K562 (cell line): ENCODE measurements around the gene TCHH. TPM values are rescaled to one million over a fixed set of nuclear protein-coding genes. Genes with fewer than 3 reads are reported as not detected.

Source experiments
- ATAC-seq: fragments of 200-7000 bp; cut with Tn5 transposase; 3 replicates; pipeline ENCODE4 v1.9.1; 2020; ENCODE audit warnings: moderate library complexity
- BruUV-seq: library from RNA; stranded (reverse); fragments of 400-500 nt; replicated peaks from 2 replicates; lab custom pipeline; 2021; lab: Mats Ljungman, UMichigan
- CTCF ChIA-PET: fragments of 300-600 bp; formaldehyde crosslinking; extraction: SDS; loops from one replicate; lab custom pipeline; 2021; ENCODE audit warnings: low intra/inter-chr PET ratio; lab: Yijun Ruan, JAX
- POLR2A ChIA-PET: fragments of 300-600, 350-650 bp; sonication (Branson Sonifier 250); formaldehyde crosslinking; extraction: SDS; loops from one replicate; lab custom pipeline; 2021; ENCODE audit warnings: antibody characterized with exemption, inconsistent platforms; lab: Yijun Ruan, JAX
- DNase-seq, 4 experiments: peaks; one replicate each; pipeline versions ENCODE4 v3.0.0 to v3.0.0-alpha.2; 2011 to 2018; ENCODE audit warnings: low spot score in 3 of 4, mixed read lengths in 3 of 4; ENCODE audit errors: extremely low read depth in 1 of 4
- FAIRE-seq: peaks from 2 replicates; lab custom pipeline; 2011; peaks lifted over from hg19 to GRCh38; lab: Jason Lieb, UNC
- H2AFZ ChIP-seq: 2 replicates; pipeline ENCODE4 v1.6.0; 2011; ENCODE audit warnings: low read depth, low read length, control low read depth, inconsistent platforms
- H3K27ac ChIP-seq: fragments of 200-600 bp; 3 replicates; pipeline ENCODE4 v1.8.0; 2011; ENCODE audit warnings: low read depth, mild to moderate bottlenecking, control low read depth, inconsistent platforms, low read length, moderate library complexity, mixed read lengths; ENCODE audit errors: extremely low read depth
- H3K27me3 ChIP-seq, 2 experiments: fragments of 300-600 bp in 1 of 2; 2 replicates in 1 of 2; 3 replicates in 1 of 2; pipeline versions ENCODE4 v1.6.0 to v1.8.0; 2011; ENCODE audit warnings: inconsistent platforms in 2 of 2, low read length in 2 of 2, mild to moderate bottlenecking in 1 of 2, mixed read lengths in 1 of 2, moderate library complexity in 1 of 2; ENCODE audit not compliant: control insufficient read depth in 2 of 2, insufficient read depth in 2 of 2
- H3K36me3 ChIP-seq: fragments of 300-600 bp; 3 replicates; pipeline ENCODE4 v1.8.0; 2011; ENCODE audit warnings: mild to moderate bottlenecking, low read length, inconsistent platforms; ENCODE audit not compliant: control insufficient read depth, insufficient read depth
- H3K4me1 ChIP-seq, 2 experiments: fragments of 200-600 bp in 1 of 2; replicated peaks in 1 of 2; 2 replicates in 1 of 2; 3 replicates in 1 of 2; pipeline versions ENCODE4 v1.5.1 to v1.8.0; 2011; ENCODE audit warnings: inconsistent platforms in 2 of 2, low read length in 2 of 2, mild to moderate bottlenecking in 1 of 2, mixed read lengths in 1 of 2, moderate library complexity in 1 of 2; ENCODE audit not compliant: control insufficient read depth in 2 of 2, insufficient read depth in 2 of 2
- H3K4me2 ChIP-seq: 2 replicates; pipeline ENCODE4 v1.6.1; 2011; ENCODE audit warnings: low read length, control low read depth, inconsistent platforms, mixed read lengths; ENCODE audit not compliant: insufficient read depth
- H3K4me3 ChIP-seq: fragments of 200-600 bp; sonication (generic), shearing (Covaris generic); 2 replicates; pipeline ENCODE4 v1.5.1; 2016; ENCODE audit warnings: control low read depth, inconsistent platforms
- H3K79me2 ChIP-seq: fragments of 200-600 bp; 3 replicates; pipeline ENCODE4 v1.8.0; 2011; ENCODE audit warnings: low read length, inconsistent platforms; ENCODE audit not compliant: control insufficient read depth, insufficient read depth
- H3K9ac ChIP-seq, 2 experiments: 2 replicates each; pipeline versions ENCODE4 v1.6.0 to v1.6.1; 2011; ENCODE audit warnings: low read depth in 2 of 2, low read length in 2 of 2, control low read depth in 1 of 2, inconsistent platforms in 1 of 2, mild to moderate bottlenecking in 1 of 2, mixed read lengths in 1 of 2; ENCODE audit not compliant: insufficient read depth in 1 of 2
- H3K9me1 ChIP-seq: one replicate; pipeline ENCODE4 v1.6.0; 2011; ENCODE audit warnings: inconsistent platforms, mild to moderate bottlenecking, low read length, moderate library complexity; ENCODE audit not compliant: control insufficient read depth, insufficient read depth
- H3K9me3 ChIP-seq: replicated peaks from 2 replicates; pipeline ENCODE4 v1.5.1; 2011; ENCODE audit warnings: low read depth, low read length, inconsistent platforms; ENCODE audit not compliant: control insufficient read depth, insufficient read depth
- H4K20me1 ChIP-seq: replicated peaks from 2 replicates; pipeline ENCODE4 v1.6.1; 2011; ENCODE audit warnings: low read length, inconsistent platforms, mixed read lengths; ENCODE audit not compliant: control insufficient read depth, insufficient read depth
- ARID2 ChIP-seq: fragments of 450-650 bp; IDR thresholded peaks from 2 replicates; pipeline ENCODE4 v1.6.1; 2017; ENCODE audit warnings: antibody characterized with exemption, mild to moderate bottlenecking
- ATF7 ChIP-seq: fragments of 450-650 bp; IDR thresholded peaks from 2 replicates; pipeline ENCODE4 v1.7.1; 2014; ENCODE audit warnings: mild to moderate bottlenecking, moderate library complexity
- CCNT2 ChIP-seq: IDR thresholded peaks from 2 replicates; pipeline ENCODE4 v1.6.1; 2011; ENCODE audit warnings: borderline replicate concordance, low read depth, mild to moderate bottlenecking, moderate library complexity, mixed read lengths, low read length; ENCODE audit not compliant: insufficient read length; ENCODE audit errors: extremely low read depth
- CTBP1 ChIP-seq: fragments of 450-650 bp; IDR thresholded peaks from 2 replicates; pipeline ENCODE4 v1.6.1; 2016; ENCODE audit warnings: borderline replicate concordance
- POLR3G ChIP-seq: IDR thresholded peaks from 2 replicates; pipeline ENCODE4 v1.6.1; 2011; ENCODE audit not compliant: insufficient read length, insufficient replicate concordance; ENCODE audit errors: extremely low read depth
- PTBP1 ChIP-seq: fragments of 200-400 bp; formaldehyde crosslinking; IDR thresholded peaks from 2 replicates; pipeline ENCODE4 v1.6.1; 2017; ENCODE audit warnings: low read depth, low read length
- PTTG1 ChIP-seq: fragments of 450-650 bp; IDR thresholded peaks from 2 replicates; pipeline ENCODE4 v1.6.1; 2016; ENCODE audit warnings: low read depth, mild to moderate bottlenecking, missing genetic modification characterization, missing compliant biosample characterization
- RAD51 ChIP-seq: fragments of 450-650 bp; IDR thresholded peaks from 2 replicates; pipeline ENCODE4 v1.7.1; 2016; ENCODE audit warnings: low read depth, mild to moderate bottlenecking, borderline replicate concordance
- TAL1 ChIP-seq: fragments of 450-650 bp; IDR thresholded peaks from 2 replicates; pipeline ENCODE4 v1.6.1; 2016; ENCODE audit warnings: mild to moderate bottlenecking
- U2AF1 ChIP-seq: fragments of 200-400 bp; formaldehyde crosslinking; optimal IDR thresholded peaks from 2 replicates; pipeline ENCODE3; 2017; ENCODE audit warnings: mild to moderate bottlenecking, low read depth, low read length, moderate library complexity
- ZKSCAN1 ChIP-seq: fragments of 150-350 bp; IDR thresholded peaks from 2 replicates; pipeline ENCODE4 v1.6.1; 2016; ENCODE audit warnings: low read depth, low read length
- ZNF263 ChIP-seq: sonication (generic); formaldehyde crosslinking; IDR thresholded peaks from 2 replicates; pipeline ENCODE4 v1.8.0; 2022; ENCODE audit warnings: mild to moderate bottlenecking, missing genetic modification reagents, borderline replicate concordance
- ZNF274 ChIP-seq: IDR thresholded peaks from 2 replicates; pipeline ENCODE4 v1.6.1; 2011; ENCODE audit warnings: low read depth, mild to moderate bottlenecking, low read length, moderate library complexity, borderline replicate concordance
- ZNF316 ChIP-seq: fragments of 450-650 bp; IDR thresholded peaks from 2 replicates; pipeline ENCODE4 v1.6.1; 2016
- ZNF696 ChIP-seq: fragments of 250-450 bp; sonication (Bioruptor Pico); conservative IDR thresholded peaks from 2 replicates; pipeline ENCODE4 v1.4.0; 2020; ENCODE audit warnings: mild to moderate bottlenecking, moderate library complexity
- WGBS: fragments of 100-300 bp; shearing (Covaris generic); methylation state at CpG from one replicate; pipeline ENCODE4 v1.1.6; 2016; ENCODE audit warnings: low coverage, mixed read lengths; ENCODE audit not compliant: insufficient coverage; ENCODE audit errors: missing lambda C conversion rate; 5-methylcytosine and 5-hydroxymethylcytosine counted together
- in situ Hi-C: fragments of 300-500 bp; cut with MboI; formaldehyde crosslinking; loops from 4 replicates; pipeline ENCODE4 v1.15.0; 2018; ENCODE audit warnings: inconsistent platforms, mixed read lengths
- intact Hi-C: fragments of 100-400 bp; cut with micrococcal nuclease; formaldehyde crosslinking; loops from 2 replicates; pipeline ENCODE4 v1.14.2; 2022
- polyA plus RNA-seq, 8 experiments: library from polyadenylated mRNA; depleted of rRNA in 4 of 8; stranded (reverse) in 5 of 8; unstranded in 3 of 8; fragments of >200 nt; fragmentation: Nextera tagmentation in 2 of 8; fragmentation: Illumina TruSeq in 1 of 8; extraction: Ambion mirVana in 2 of 8; extraction: Trizol in 1 of 8; gene quantifications; 2 replicates each; pipeline versions ENCODE4 v1.2.1 to v1.2.3, GENCODE V29; 2011 to 2014; ENCODE audit warnings: inconsistent platforms in 1 of 8, missing spikeins in 1 of 8
- total RNA-seq, 7 experiments: library from RNA; depleted of rRNA in 6 of 7; stranded (reverse); fragments of >200 nt in 6 of 7; fragmentation: Illumina TruSeq in 2 of 7; extraction: Trizol in 2 of 7; gene quantifications; 2 replicates each; pipeline versions ENCODE4 v1.2.1 to v1.2.3, GENCODE V29; 2011 to 2021; ENCODE audit warnings: low replicate concordance in 1 of 7
- TF ChIP-seq, protein P1 (sequence below): sonication (generic); formaldehyde crosslinking; IDR thresholded peaks from 2 replicates; pipeline ENCODE4 v1.8.1; 2023; ENCODE audit warnings: mild to moderate bottlenecking, missing genetic modification reagents, moderate library complexity
- TF ChIP-seq, protein P2 (sequence below): fragments of 450-650 bp; formaldehyde crosslinking; IDR thresholded peaks from 2 replicates; pipeline ENCODE4 v1.4.0; 2022; ENCODE audit warnings: mild to moderate bottlenecking, moderate library complexity
- TF ChIP-seq, protein P3 (sequence below): sonication (generic); formaldehyde crosslinking; IDR thresholded peaks from 2 replicates; pipeline ENCODE4 v1.8.0; 2022; ENCODE audit warnings: mild to moderate bottlenecking, missing genetic modification reagents
- TF ChIP-seq, protein P4 (sequence below): IDR thresholded peaks from 2 replicates; pipeline ENCODE4 v1.6.1; 2011; ENCODE audit not compliant: insufficient read length; ENCODE audit errors: extremely low read depth

TCHH gene
- total and polyA plus RNA-seq, 9 of the 15 experiments (the other 6 are each of a cell fraction or from before 2014, with no cell fraction given): not detected

DNA sequence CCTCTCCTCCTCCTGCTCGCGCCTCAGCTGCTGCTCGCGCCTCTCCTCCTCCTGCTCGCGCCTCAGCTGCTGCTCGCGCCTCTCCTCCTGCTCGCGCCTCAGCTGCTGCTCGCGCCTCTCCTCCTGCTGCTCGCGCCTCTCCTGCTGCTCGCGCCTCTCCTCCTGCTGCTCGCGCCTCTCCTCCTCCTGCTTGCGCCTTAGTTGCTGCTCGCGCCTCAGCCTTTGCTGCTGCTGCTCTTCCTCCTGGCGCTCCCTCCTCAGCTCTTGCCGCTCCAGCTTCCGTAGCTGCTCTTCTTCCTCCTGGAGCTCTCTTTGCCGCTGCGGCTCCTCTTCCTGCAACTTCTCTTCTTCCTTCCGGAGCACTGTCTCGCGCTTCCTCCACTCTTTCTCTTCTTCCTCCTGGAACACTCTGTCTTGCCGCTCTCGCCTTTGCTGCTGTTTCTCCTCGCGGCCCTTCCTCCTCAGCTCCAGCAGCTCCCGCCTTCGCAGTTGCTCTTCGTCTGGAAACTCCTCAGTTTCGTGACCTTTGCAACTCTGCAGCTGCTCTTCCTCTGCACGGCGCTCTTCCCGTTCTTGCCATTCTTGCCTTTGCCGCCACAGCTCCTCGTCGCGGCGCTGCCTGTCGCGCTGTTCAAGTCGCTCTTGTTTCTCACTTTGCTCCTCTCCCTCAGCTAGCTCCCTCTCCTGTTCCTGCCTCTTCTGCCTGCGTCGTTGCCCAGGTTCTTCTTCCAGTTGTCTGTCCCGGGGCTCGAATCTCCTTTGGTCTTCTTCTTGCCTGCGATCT is 3.0 kb downstream of the TCHH start (continued):
- TF ChIP-seq TAL1: no peak
- TF ChIP-seq POLR3G: no peak

DNA sequence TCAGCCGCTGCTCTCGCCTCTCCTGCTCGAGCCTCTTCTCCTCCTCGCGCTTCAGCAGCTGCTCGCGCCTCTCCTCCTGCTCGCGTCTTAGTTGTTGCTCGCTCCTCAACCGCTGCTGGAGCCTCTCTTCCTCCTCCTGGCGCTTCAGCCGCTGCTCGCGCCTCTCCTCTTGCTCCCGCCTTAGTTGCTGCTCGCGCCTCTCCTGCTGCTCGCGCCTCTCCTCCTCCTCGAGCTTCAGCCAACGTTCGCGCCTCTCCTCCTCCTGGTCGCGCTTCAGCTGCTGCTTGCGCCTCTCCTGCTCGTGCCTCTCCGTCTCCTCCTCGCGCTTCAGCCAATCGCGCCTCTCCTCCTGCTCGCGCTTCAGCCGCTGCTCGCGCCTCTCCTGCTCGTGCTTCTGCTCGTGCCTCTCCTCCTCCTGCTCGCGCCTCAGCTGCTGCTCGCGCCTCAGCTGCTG is 3.7 kb downstream of the TCHH start:
- DNase-seq (no peak), FAIRE-seq (no peak), ATAC-seq (no peak)
- H3K27ac ChIP-seq: no peak overlapping the region
- H3K36me3 ChIP-seq: no peaks in the 10 kb centered on the region
- H2AFZ ChIP-seq: no peak overlapping the region
- H3K9me1 ChIP-seq: no peaks in the 10 kb centered on the region
- no peak overlapping the region for H3K4me3 ChIP-seq
- peaks cover 0 to 14% of the 10 kb centered on the region in 2 experiments; a peak in 1 of 5 replicates for H3K4me1 ChIP-seq
- 36% methylated on average over 18 of the region's 44 CpGs for WGBS
- ChIA-PET POLR2A (no interaction called here), CTCF (no interaction called here)
- intact Hi-C loops (no loop called here), in situ Hi-C loops (no loop called here)
- H3K4me2 ChIP-seq: no peak overlapping the region
- BruUV-seq: no TSS peak
- H3K9me3 ChIP-seq: no peaks in the 10 kb centered on the region
- no peaks in the 10 kb centered on the region for H3K79me2 ChIP-seq
- no peak overlapping the region for H3K9ac ChIP-seq
- no peaks in the 10 kb centered on the region for H4K20me1 ChIP-seq
- peaks cover 11 to 57% of the 10 kb centered on the region in 2 experiments; a peak in 3 of 5 replicates for H3K27me3 ChIP-seq
- no peak for TF ChIP-seq ATF7
- TF ChIP-seq ZNF274: no peak
- no peak for TF ChIP-seq RAD51
- no peak for TF ChIP-seq CTBP1
- TF ChIP-seq, protein P1, sequence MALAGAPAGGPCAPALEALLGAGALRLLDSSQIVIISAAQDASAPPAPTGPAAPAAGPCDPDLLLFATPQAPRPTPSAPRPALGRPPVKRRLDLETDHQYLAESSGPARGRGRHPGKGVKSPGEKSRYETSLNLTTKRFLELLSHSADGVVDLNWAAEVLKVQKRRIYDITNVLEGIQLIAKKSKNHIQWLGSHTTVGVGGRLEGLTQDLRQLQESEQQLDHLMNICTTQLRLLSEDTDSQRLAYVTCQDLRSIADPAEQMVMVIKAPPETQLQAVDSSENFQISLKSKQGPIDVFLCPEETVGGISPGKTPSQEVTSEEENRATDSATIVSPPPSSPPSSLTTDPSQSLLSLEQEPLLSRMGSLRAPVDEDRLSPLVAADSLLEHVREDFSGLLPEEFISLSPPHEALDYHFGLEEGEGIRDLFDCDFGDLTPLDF (CRISPR knock-in tag): no peak
- no peak for TF ChIP-seq CCNT2
- TF ChIP-seq, protein P2, sequence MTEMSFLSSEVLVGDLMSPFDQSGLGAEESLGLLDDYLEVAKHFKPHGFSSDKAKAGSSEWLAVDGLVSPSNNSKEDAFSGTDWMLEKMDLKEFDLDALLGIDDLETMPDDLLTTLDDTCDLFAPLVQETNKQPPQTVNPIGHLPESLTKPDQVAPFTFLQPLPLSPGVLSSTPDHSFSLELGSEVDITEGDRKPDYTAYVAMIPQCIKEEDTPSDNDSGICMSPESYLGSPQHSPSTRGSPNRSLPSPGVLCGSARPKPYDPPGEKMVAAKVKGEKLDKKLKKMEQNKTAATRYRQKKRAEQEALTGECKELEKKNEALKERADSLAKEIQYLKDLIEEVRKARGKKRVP (CRISPR knock-in tag): no peak
- no peak for TF ChIP-seq ARID2
- TF ChIP-seq ZKSCAN1: no peak
- TF ChIP-seq PTTG1: no peak
- TF ChIP-seq ZNF263 (CRISPR knock-in tag): no peak
- no peak for TF ChIP-seq U2AF1
- no peak for TF ChIP-seq ZNF316
- TF ChIP-seq, protein P3, sequence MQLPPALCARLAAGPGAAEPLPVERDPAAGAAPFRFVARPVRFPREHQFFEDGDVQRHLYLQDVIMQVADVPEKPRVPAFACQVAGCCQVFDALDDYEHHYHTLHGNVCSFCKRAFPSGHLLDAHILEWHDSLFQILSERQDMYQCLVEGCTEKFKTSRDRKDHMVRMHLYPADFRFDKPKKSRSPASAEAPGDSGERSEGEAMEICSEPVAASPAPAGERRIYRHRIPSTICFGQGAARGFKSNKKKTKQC (CRISPR knock-in tag): no peak
- TF ChIP-seq, protein P4, sequence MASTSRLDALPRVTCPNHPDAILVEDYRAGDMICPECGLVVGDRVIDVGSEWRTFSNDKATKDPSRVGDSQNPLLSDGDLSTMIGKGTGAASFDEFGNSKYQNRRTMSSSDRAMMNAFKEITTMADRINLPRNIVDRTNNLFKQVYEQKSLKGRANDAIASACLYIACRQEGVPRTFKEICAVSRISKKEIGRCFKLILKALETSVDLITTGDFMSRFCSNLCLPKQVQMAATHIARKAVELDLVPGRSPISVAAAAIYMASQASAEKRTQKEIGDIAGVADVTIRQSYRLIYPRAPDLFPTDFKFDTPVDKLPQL: no peak
- no peak for TF ChIP-seq PTBP1
- TF ChIP-seq ZNF696 (CRISPR knock-in tag): no peak
